NT2/D1 (cell line): Measurements from ENCODE around the gene DECR2.
A peak's percentile ranks its signal among the peaks of the same experiment; 100 is the strongest.

Experiments
- DNase-seq: peaks from one replicate; pipeline ENCODE4 v3.0.0-alpha.2; 2011; ENCODE audit warnings: low read depth, low spot score
- H3K27me3 ChIP-seq: 2 replicates; pipeline ENCODE4 v1.6.0; 2011; ENCODE audit warnings: mild to moderate bottlenecking; ENCODE audit not compliant: insufficient read length, insufficient read depth
- H3K36me3 ChIP-seq: 2 replicates; pipeline ENCODE4 v1.6.1; 2011; ENCODE audit warnings: mild to moderate bottlenecking, low read length, mixed read lengths; ENCODE audit not compliant: insufficient read depth, insufficient read length
- H3K4me1 ChIP-seq: 2 replicates; pipeline ENCODE4 v1.5.1; 2011; ENCODE audit not compliant: insufficient read depth, insufficient read length
- H3K4me3 ChIP-seq: 2 replicates; pipeline ENCODE4 v1.5.1; 2011; ENCODE audit warnings: low read depth; ENCODE audit not compliant: insufficient read length
- H3K9ac ChIP-seq: 2 replicates; pipeline ENCODE4 v1.6.0; 2011; ENCODE audit warnings: low read depth; ENCODE audit not compliant: insufficient read length
- H3K9me3 ChIP-seq: 2 replicates; pipeline ENCODE4 v1.5.1; 2011; ENCODE audit warnings: mild to moderate bottlenecking, low read length; ENCODE audit not compliant: insufficient read depth
- SUZ12 ChIP-seq: IDR thresholded peaks from 2 replicates; pipeline ENCODE4 v1.6.1; 2011; ENCODE audit not compliant: insufficient read length, insufficient read depth; ENCODE audit errors: extremely low read depth
- YY1 ChIP-seq: IDR thresholded peaks from 2 replicates; pipeline ENCODE4 v1.6.1; 2011; ENCODE audit not compliant: insufficient read length, insufficient read depth
- ZNF274 ChIP-seq: IDR thresholded peaks from 2 replicates; pipeline ENCODE4 v1.6.1; 2011; ENCODE audit warnings: mild to moderate bottlenecking, low read depth, low read length

Gene DECR2

DNA sequence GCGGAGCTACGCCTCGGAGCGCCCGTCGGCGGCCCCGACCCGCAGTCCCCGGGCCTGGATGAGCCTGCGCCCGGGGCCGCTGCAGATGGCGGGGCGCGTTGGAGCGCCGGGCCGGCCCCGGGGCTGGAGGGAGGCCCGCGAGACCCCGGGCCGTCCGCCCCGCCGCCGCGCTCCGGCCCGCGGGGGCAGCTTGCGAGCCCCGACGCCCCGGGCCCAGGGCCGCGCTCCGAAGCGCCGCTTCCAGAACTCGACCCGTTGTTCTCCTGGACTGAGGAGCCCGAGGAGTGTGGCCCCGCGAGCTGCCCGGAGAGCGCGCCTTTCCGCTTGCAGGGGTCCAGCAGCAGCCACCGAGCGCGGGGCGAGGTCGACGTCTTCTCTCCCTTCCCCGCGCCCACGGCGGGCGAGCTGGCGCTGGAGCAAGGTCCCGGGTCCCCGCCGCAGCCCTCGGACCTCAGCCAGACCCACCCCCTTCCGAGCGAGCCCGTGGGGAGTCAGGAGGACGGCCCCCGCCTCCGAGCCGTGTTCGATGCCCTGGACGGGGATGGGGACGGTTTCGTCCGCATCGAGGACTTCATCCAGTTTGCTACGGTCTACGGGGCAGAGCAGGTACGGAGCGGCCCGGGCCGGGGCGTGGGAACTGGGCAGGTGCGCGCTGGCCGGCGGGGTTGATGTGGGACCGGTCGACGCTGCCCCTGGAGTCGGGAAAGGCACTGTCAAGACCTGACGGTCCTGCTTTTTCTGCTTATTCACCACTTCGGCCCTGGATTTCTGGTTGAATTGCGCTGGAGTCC, 24.6 kb downstream of the DECR2 start:
- peaks cover 6% of the 10 kb centered on the region for H3K4me1 ChIP-seq
- peak overlapping the region; percentile 97 for H3K9ac ChIP-seq
- H3K4me3 ChIP-seq, result peak overlapping the region; percentile 79
- DNase-seq, result no peak
- TF ChIP-seq SUZ12 (no peak), YY1 (no peak), ZNF274 (no peak)
- no peaks in the 10 kb centered on the region for H3K9me3 ChIP-seq
- peaks cover 35% of the 10 kb centered on the region for H3K27me3 ChIP-seq
- H3K36me3 ChIP-seq, result peaks cover 13% of the 10 kb centered on the region

DNA sequence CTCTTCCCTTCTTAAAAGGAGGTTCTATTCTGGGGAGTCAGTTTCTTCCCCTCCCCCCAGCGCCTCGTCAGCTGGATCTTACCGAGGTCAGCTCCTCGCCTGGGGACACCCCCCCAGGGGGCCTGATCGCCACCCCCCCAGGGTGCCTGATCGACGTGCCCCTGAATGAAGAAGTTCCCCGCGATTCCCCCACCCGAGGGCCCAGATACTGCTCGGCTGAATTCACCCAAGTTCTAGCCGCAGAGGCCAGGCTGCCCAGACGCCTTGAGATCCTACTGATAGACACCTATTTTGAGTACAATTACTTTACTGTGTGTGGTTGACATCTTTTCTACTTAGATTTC, 25.2 kb downstream of the DECR2 start:
- H3K4me1 ChIP-seq, result peaks cover 6% of the 10 kb centered on the region
- H3K9me3 ChIP-seq, result no peaks in the 10 kb centered on the region
- H3K27me3 ChIP-seq, result peaks cover 35% of the 10 kb centered on the region
- H3K4me3 ChIP-seq, result peak overlapping the region; percentile 79
- TF ChIP-seq ZNF274, result no peak
- H3K36me3 ChIP-seq, result peaks cover 13% of the 10 kb centered on the region
- H3K9ac ChIP-seq, result peak overlapping the region; percentile 97
- no peak for DNase-seq

DNA sequence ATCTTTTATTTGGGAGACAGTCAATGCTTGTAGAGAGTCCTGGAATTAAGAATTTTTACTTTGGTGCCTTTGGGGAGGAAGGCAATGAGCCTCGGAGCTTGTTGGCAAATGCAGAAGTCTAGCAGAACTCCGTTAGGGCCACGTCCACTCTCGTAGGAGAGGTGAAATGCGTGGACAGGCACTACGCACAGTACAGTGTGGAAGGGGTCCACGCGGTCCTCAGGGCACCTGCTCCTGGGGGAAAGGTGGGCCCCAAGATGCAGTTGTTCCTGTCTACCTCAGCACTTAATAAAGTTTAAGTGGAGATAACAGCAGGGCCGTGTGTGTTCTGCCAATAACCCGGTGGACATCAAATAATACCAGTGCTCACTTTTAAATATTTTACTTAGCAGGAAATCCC, 25.6 kb downstream of the DECR2 start:
- Histone ChIP-seq H3K4me1 (peaks cover 6% of the 10 kb centered on the region), H3K9ac (peak overlapping the region; percentile 97), H3K4me3 (peak overlapping the region; percentile 79), H3K36me3 (peaks cover 13% of the 10 kb centered on the region), H3K9me3 (no peaks in the 10 kb centered on the region), H3K27me3 (peaks cover 35% of the 10 kb centered on the region)
- no peak for DNase-seq
- TF ChIP-seq ZNF274 (no peak), SUZ12 (no peak), YY1 (no peak)

GRCh38 chr16:430904-431303, 29.2 kb downstream of the DECR2 start:
- no peak overlapping the region for H3K4me3 ChIP-seq
- H3K9me3 ChIP-seq, result no peaks in the 10 kb centered on the region
- no peak overlapping the region for H3K9ac ChIP-seq
- TF ChIP-seq YY1, result no peak
- no peak for TF ChIP-seq ZNF274
- TF ChIP-seq SUZ12, result no peak
- peaks cover 14% of the 10 kb centered on the region for H3K27me3 ChIP-seq
- no peak for DNase-seq
- peaks cover 13% of the 10 kb centered on the region for H3K36me3 ChIP-seq
- H3K4me1 ChIP-seq, result no peaks in the 10 kb centered on the region

GRCh38 chr16:440627-441026, 38.9 kb downstream of the DECR2 start:
- no peak for DNase-seq
- peaks cover 6% of the 10 kb centered on the region for H3K4me1 ChIP-seq
- no peak overlapping the region for H3K4me3 ChIP-seq
- no peak overlapping the region for H3K9ac ChIP-seq
- peaks cover 3% of the 10 kb centered on the region for H3K36me3 ChIP-seq
- TF ChIP-seq YY1, result no peak
- TF ChIP-seq ZNF274, result no peak
- no peak for TF ChIP-seq SUZ12
- H3K27me3 ChIP-seq, result no peaks in the 10 kb centered on the region
- no peaks in the 10 kb centered on the region for H3K9me3 ChIP-seq

GRCh38 chr16:441447-441846, 39.8 kb downstream of the DECR2 start:
- TF ChIP-seq ZNF274 (no peak), SUZ12 (no peak), YY1 (no peak)
- Histone ChIP-seq H3K4me1 (peaks cover 6% of the 10 kb centered on the region), H3K4me3 (no peak overlapping the region), H3K36me3 (peaks cover 3% of the 10 kb centered on the region), H3K9me3 (no peaks in the 10 kb centered on the region), H3K9ac (no peak overlapping the region), H3K27me3 (no peaks in the 10 kb centered on the region)
- no peak for DNase-seq

DNA sequence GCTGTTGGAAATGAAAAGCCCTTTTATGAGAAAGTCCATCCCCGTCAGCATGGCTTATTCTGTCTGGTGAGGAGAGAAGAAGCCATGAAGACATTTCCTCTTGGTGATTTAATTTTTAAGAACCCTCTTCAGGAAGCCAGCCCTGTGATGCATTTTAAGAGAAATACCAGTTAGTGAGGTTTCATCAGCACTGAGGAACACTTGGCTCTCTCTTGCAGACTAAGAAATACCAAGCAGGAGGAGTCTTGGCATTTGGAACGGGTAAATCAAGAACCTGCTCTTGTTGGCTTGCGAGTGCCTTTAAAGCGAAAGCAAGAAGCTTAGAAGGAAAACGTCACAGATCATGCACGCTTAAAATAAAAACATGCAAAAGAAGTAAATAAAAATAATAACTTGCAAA, 41.3 kb downstream of the DECR2 start:
- Histone ChIP-seq H3K9ac (no peak overlapping the region), H3K36me3 (peaks cover 3% of the 10 kb centered on the region), H3K4me3 (no peak overlapping the region), H3K4me1 (peaks cover 6% of the 10 kb centered on the region), H3K27me3 (no peaks in the 10 kb centered on the region), H3K9me3 (no peaks in the 10 kb centered on the region)
- TF ChIP-seq YY1 (no peak), SUZ12 (no peak), ZNF274 (no peak)
- DNase-seq, result no peak

GRCh38 chr16:444027-444426, 42.3 kb downstream of the DECR2 start:
- Histone ChIP-seq H3K4me1 (peaks cover 6% of the 10 kb centered on the region), H3K27me3 (no peaks in the 10 kb centered on the region), H3K36me3 (no peaks in the 10 kb centered on the region), H3K9ac (no peak overlapping the region), H3K4me3 (no peak overlapping the region), H3K9me3 (no peaks in the 10 kb centered on the region)
- DNase-seq, result no peak
- TF ChIP-seq YY1 (no peak), ZNF274 (no peak), SUZ12 (no peak)
